SK-N-SH (cell line): Measurements from ENCODE around the gene SPINK4. TPM values are rescaled to one million over a fixed set of nuclear protein-coding genes. Genes with fewer than 3 reads are reported as not detected.

ENCODE experiments used
- CTCF ChIA-PET: fragments of 300-600, 350-600 bp; formaldehyde crosslinking; extraction: SDS; loops from one replicate; lab custom pipeline; 2021; lab: Yijun Ruan, JAX
- POLR2A ChIA-PET: fragments of 350-600 bp; sonication (Branson Sonifier 250); formaldehyde crosslinking; extraction: SDS; loops from one replicate; lab custom pipeline; 2020; ENCODE audit warnings: antibody characterized with exemption, inconsistent platforms; lab: Yijun Ruan, JAX
- DNase-seq: peaks from one replicate; pipeline ENCODE4 v3.0.0; 2012
- H2AFZ ChIP-seq: fragments of 200-600 bp; sonication (generic); 2 replicates; pipeline ENCODE4 v1.8.1; 2016; ENCODE audit warnings: antibody characterized with exemption, mild to moderate bottlenecking, low read depth
- H3F3A ChIP-seq: fragments of 200-600 bp; sonication (generic); replicated peaks from 2 replicates; pipeline ENCODE3; 2016; ENCODE audit warnings: antibody characterized with exemption, mild to moderate bottlenecking; ENCODE audit not compliant: insufficient read depth
- H3K27ac ChIP-seq, 2 experiments: fragments of 200-500 bp in 1 of 2; fragments of 200-600 bp in 1 of 2; sonication (Bioruptor generic) in 1 of 2; sonication (generic), shearing (Covaris generic) in 1 of 2; 2 replicates each; pipeline versions ENCODE4 v1.5.1 to v1.6.1; 2014 to 2016; ENCODE audit warnings: low read depth in 2 of 2, inconsistent platforms in 1 of 2, low read length in 1 of 2, mild to moderate bottlenecking in 1 of 2, mixed read lengths in 1 of 2
- H3K27me3 ChIP-seq: fragments of 200-600 bp; sonication (generic), shearing (Covaris generic); 2 replicates; pipeline ENCODE4 v1.6.1; 2016; ENCODE audit warnings: mixed run types; ENCODE audit not compliant: insufficient read depth
- H3K36me3 ChIP-seq, 2 experiments: fragments of 200-500 bp in 1 of 2; fragments of 200-600 bp in 1 of 2; sonication (Bioruptor generic) in 1 of 2; sonication (generic) in 1 of 2; replicated peaks in 1 of 2; 2 replicates each; pipeline versions ENCODE3 to v1.5.1; 2014 to 2016; ENCODE audit warnings: low read length in 1 of 2, mild to moderate bottlenecking in 1 of 2; ENCODE audit not compliant: insufficient read depth in 2 of 2, control insufficient read depth in 1 of 2
- H3K4me1 ChIP-seq, 2 experiments: fragments of 200-500 bp in 1 of 2; fragments of 200-600 bp in 1 of 2; sonication (Bioruptor generic) in 1 of 2; sonication (generic), shearing (Covaris generic) in 1 of 2; 2 replicates each; pipeline versions ENCODE4 v1.5.1 to v1.6.1; 2014 to 2016; ENCODE audit warnings: low read depth in 1 of 2, low read length in 1 of 2, mixed run types in 1 of 2; ENCODE audit not compliant: insufficient read depth in 2 of 2, control insufficient read depth in 1 of 2
- H3K4me2 ChIP-seq: fragments of 200-600 bp; sonication (generic), shearing (Covaris generic); 2 replicates; pipeline ENCODE4 v1.6.1; 2017; ENCODE audit warnings: mixed run types
- H3K4me3 ChIP-seq, 2 experiments: fragments of 200-500 bp in 1 of 2; fragments of 200-600 bp in 1 of 2; sonication (Bioruptor generic) in 1 of 2; sonication (generic), shearing (Covaris generic) in 1 of 2; 2 replicates each; pipeline versions ENCODE4 v1.5.1 to v1.8.1; 2014 to 2016; ENCODE audit warnings: low read depth in 2 of 2, inconsistent platforms in 1 of 2, low read length in 1 of 2, mild to moderate bottlenecking in 1 of 2, mixed read lengths in 1 of 2, moderate library complexity in 1 of 2
- H3K79me2 ChIP-seq: fragments of 200-600 bp; sonication (generic); 2 replicates; pipeline ENCODE4 v1.8.1; 2017; ENCODE audit warnings: mild to moderate bottlenecking; ENCODE audit not compliant: insufficient read depth
- H3K9ac ChIP-seq: fragments of 200-600 bp; sonication (generic); 2 replicates; pipeline ENCODE4 v1.6.1; 2017; ENCODE audit warnings: mixed run types
- H3K9me2 ChIP-seq: fragments of 200-600 bp; sonication (generic); 2 replicates; pipeline ENCODE4 v1.6.1; 2017; ENCODE audit warnings: mixed run types
- H3K9me3 ChIP-seq: fragments of 200-600 bp; sonication (generic); 2 replicates; pipeline ENCODE4 v1.6.1; 2017; ENCODE audit warnings: mixed run types, mild to moderate bottlenecking, moderate library complexity
- H4K20me1 ChIP-seq: fragments of 200-600 bp; sonication (generic); 2 replicates; pipeline ENCODE4 v1.6.1; 2017; ENCODE audit warnings: mild to moderate bottlenecking, mixed run types; ENCODE audit not compliant: insufficient read depth
- CHD2 ChIP-seq: fragments of 150-350 bp; IDR thresholded peaks from 2 replicates; pipeline ENCODE4 v1.6.1; 2018; ENCODE audit warnings: low read length; ENCODE audit not compliant: partially characterized antibody
- CTCF ChIP-seq: fragments of 200-600 bp; sonication (generic); IDR thresholded peaks from 2 replicates; pipeline ENCODE4 v1.6.1; 2017; ENCODE audit warnings: antibody characterized with exemption, mild to moderate bottlenecking, moderate library complexity
- EZH2phosphoT487 ChIP-seq: fragments of 200-600 bp; sonication (generic); IDR thresholded peaks from 2 replicates; pipeline ENCODE4 v1.6.1; 2017; ENCODE audit warnings: low read depth, mixed run types, mild to moderate bottlenecking, antibody characterized with exemption, moderate library complexity, borderline replicate concordance
- MEF2A ChIP-seq: IDR thresholded peaks from 2 replicates; pipeline ENCODE4 v1.4.0; 2012; ENCODE audit warnings: low read depth, borderline replicate concordance
- MXI1 ChIP-seq: IDR thresholded peaks from 2 replicates; pipeline ENCODE4 v1.6.1; 2012; ENCODE audit warnings: mild to moderate bottlenecking, low read depth, low read length, improper control_type of control experiment
- NFIC ChIP-seq: IDR thresholded peaks from 2 replicates; pipeline ENCODE4 v1.4.0; 2012; ENCODE audit warnings: borderline replicate concordance
- NRF1 ChIP-seq: IDR thresholded peaks from 2 replicates; pipeline ENCODE4 v1.6.1; 2012; ENCODE audit warnings: low read depth, mild to moderate bottlenecking, low read length
- PBX3 ChIP-seq: IDR thresholded peaks from 2 replicates; pipeline ENCODE4; 2012
- RCOR1 ChIP-seq: fragments of 150-350 bp; IDR thresholded peaks from 2 replicates; pipeline ENCODE4 v1.6.1; 2017; ENCODE audit warnings: antibody characterized with exemption, low read length
- RFX5 ChIP-seq: IDR thresholded peaks from 2 replicates; pipeline ENCODE4 v1.6.1; 2012; ENCODE audit warnings: mild to moderate bottlenecking, improper control_type of control experiment, low read length
- RXRA ChIP-seq: IDR thresholded peaks from 2 replicates; pipeline ENCODE4 v1.4.0; 2012; ENCODE audit warnings: low read depth, mild to moderate bottlenecking, borderline replicate concordance
- SMC3 ChIP-seq: IDR thresholded peaks from 2 replicates; pipeline ENCODE4 v1.6.1; 2012; ENCODE audit warnings: low read depth, low read length, improper control_type of control experiment
- TCF12 ChIP-seq: IDR thresholded peaks from 2 replicates; pipeline ENCODE4 v1.4.0; 2012
- TEAD4 ChIP-seq: IDR thresholded peaks from 2 replicates; pipeline ENCODE4 v1.4.0; 2012; ENCODE audit warnings: mild to moderate bottlenecking, borderline replicate concordance; ENCODE audit not compliant: insufficient read depth
- WGBS: methylation state at CpG from one replicate; pipeline ENCODE4 v1.1.6; 2017; ENCODE audit warnings: low lambda C conversion rate; 5-methylcytosine and 5-hydroxymethylcytosine counted together
- polyA plus RNA-seq, 3 experiments: library from polyadenylated mRNA; depleted of rRNA; stranded (reverse); fragments of >200 nt; gene quantifications; 2 replicates each; pipeline ENCODE4 v1.2.3, GENCODE V29; 2012
- TF ChIP-seq, protein P1 (sequence below): fragments of 150-350 bp; IDR thresholded peaks from 2 replicates; pipeline ENCODE4 v1.6.1; 2017; ENCODE audit warnings: antibody characterized with exemption, low read length, low read depth, borderline replicate concordance

The SPINK4 gene
- polyA plus RNA-seq, 1 of the 3 experiments (the other 2 are of a cell fraction): not detected

- TF ChIP-seq CHD2: no peak
- TF ChIP-seq TEAD4: no peak
- TF ChIP-seq NRF1: no peak
- no peak for TF ChIP-seq SMC3
- TF ChIP-seq RXRA: no peak
- TF ChIP-seq MEF2A: no peak
- TF ChIP-seq PBX3: no peak
- no peak for TF ChIP-seq RCOR1
- no peak for TF ChIP-seq MXI1
- no peak for TF ChIP-seq TCF12
- no peak for TF ChIP-seq EZH2phosphoT487
- TF ChIP-seq, all 33 proteins: peak for 0
- Histone ChIP-seq H3K4me2 (no peak overlapping the region), H3K36me3 (no peaks in the 10 kb centered on the region), H3K27me3 (no peaks in the 10 kb centered on the region), H3K4me1 (no peaks in the 10 kb centered on the region; a peak in 1 of 4 replicates), H3K27ac (no peak overlapping the region), H3K9ac (no peak overlapping the region), H3F3A (no peaks in the 10 kb centered on the region), H4K20me1 (no peaks in the 10 kb centered on the region), H3K9me2 (no peaks in the 10 kb centered on the region), H3K9me3 (no peaks in the 10 kb centered on the region), H2AFZ (no peak overlapping the region), H3K4me3 (no peak overlapping the region), H3K79me2 (no peaks in the 10 kb centered on the region)
- WGBS: 69% methylated on average over 6 of the region's 6 CpGs
- DNase-seq: no peak
- POLR2A ChIA-PET: no interaction called here
- CTCF ChIA-PET: no interaction called here
Observed at GRCh38 chr9:33198165-33198564, 41.8 kb upstream of the SPINK4 start.

GRCh38 chr9:33202018-33202417 lies 37.9 kb upstream of the SPINK4 start:
- H4K20me1 ChIP-seq: no peaks in the 10 kb centered on the region
- H3K27ac ChIP-seq: no peak overlapping the region
- WGBS: 95% methylated on average over 1 of the region's 1 CpG
- ChIA-PET CTCF (interaction anchor here (2.1 kb wide), 1 partner anchor 24 kb away, joined by 4 read pairs; no protein-coding TSS in a partner anchor), POLR2A (no interaction called here)
- TF ChIP-seq PBX3: no peak
- TF ChIP-seq RCOR1: no peak
- TF ChIP-seq NFIC: no peak
- TF ChIP-seq, protein P1, sequence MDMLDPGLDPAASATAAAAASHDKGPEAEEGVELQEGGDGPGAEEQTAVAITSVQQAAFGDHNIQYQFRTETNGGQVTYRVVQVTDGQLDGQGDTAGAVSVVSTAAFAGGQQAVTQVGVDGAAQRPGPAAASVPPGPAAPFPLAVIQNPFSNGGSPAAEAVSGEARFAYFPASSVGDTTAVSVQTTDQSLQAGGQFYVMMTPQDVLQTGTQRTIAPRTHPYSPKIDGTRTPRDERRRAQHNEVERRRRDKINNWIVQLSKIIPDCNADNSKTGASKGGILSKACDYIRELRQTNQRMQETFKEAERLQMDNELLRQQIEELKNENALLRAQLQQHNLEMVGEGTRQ: no peak
- no peak for TF ChIP-seq CTCF
- no peak for TF ChIP-seq NRF1
- TF ChIP-seq RFX5: no peak
- H3K4me2 ChIP-seq: no peak overlapping the region
- H3F3A ChIP-seq: no peaks in the 10 kb centered on the region
- no peak overlapping the region for H2AFZ ChIP-seq
- no peaks in the 10 kb centered on the region for H3K9me2 ChIP-seq
- H3K9me3 ChIP-seq: no peaks in the 10 kb centered on the region
- H3K4me1 ChIP-seq: no peaks in the 10 kb centered on the region; a peak in 1 of 4 replicates
- H3K4me3 ChIP-seq: no peak overlapping the region
- no peaks in the 10 kb centered on the region for H3K36me3 ChIP-seq
- no peak overlapping the region for H3K9ac ChIP-seq
- DNase-seq: no peak
- H3K79me2 ChIP-seq: no peaks in the 10 kb centered on the region
- H3K27me3 ChIP-seq: no peaks in the 10 kb centered on the region; the same call in 1 of the 2 replicates
